Endothelial cell of hepatic sinusoid (primary cell): ENCODE measurements around the gene UBN2.
"Not testable (repeated sequence)": the region's sequence is repeated elsewhere in the genome, so short reads cannot be mapped to it uniquely, and the experiment has no call there.

ENCODE experiments used
- in situ Hi-C: cut with HindIII; loops from 2 replicates; pipeline ENCODE4 v1.10.0; 2017; ENCODE audit warnings: low sequenced_read_pairs

UBN2 gene

DNA sequence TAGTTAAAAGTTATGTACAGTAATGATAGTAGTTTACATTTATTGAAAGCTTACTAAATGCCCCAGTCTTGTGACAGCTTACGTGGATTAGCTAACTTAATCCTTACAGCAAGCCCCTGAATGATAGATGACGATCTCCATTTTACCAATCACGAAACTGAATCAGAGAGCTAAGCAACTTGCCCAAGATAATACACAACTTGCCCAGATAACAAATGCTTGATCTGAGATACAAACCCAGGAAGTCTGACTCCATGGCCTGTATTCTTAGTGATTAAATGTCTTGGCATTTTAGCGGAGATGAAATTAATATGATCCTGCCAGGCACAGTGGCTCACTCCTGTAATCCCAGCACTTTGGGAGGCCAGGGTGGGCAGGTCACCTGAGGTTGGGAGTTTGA, 63.2 kb downstream of the UBN2 start:
- in situ Hi-C loops, result no loop called here

DNA sequence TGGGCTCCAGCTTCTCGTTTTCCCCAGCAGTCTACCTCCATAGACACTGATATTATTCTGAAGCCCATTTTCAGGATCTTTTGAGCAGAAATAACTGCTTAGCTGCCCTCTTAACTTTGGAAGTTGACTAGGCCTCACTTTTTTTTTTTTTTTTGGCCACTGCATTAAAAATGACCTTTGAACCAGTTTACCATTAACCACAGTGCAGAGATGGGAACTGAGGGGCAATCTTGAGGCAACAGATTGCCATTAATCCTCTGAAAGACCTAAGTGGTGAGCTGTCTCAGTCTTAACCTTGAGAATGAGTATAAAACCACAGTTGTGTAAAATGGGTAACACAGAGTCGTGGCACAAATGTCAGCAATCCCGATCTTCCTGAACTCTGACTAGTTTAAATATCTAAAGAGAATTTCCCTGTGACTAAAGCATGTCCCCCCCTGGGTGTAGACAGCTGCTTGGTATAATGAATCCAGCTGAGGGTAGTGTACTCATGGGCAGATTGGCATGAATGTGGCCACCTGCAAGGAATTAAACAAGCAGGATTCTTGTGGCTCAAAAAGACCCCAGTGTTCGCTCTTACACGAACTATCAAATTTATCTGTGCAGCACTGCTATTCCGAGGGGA, 64.0 kb downstream of the UBN2 start:
- in situ Hi-C loops, result no loop called here

DNA sequence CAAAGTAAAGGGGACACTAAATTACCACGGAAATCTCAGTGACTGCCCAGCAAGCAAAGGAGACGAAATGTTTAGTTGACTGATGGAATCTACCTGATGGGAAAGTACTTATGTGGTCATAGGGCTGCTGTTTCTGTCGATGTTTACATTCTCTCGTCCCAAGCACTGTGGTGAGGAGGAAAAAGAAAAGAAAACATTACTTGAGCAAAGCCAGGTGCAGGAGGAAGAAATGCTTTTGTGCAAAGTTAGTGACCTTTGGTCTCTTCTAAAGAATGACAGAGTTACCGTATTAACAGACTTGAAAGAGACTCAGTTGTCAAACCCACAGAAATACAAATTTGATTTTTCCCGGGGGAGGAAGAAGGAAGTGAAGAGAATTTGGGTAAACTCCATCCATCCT, 66.8 kb downstream of the UBN2 start:
- in situ Hi-C loops, result no loop called here

DNA sequence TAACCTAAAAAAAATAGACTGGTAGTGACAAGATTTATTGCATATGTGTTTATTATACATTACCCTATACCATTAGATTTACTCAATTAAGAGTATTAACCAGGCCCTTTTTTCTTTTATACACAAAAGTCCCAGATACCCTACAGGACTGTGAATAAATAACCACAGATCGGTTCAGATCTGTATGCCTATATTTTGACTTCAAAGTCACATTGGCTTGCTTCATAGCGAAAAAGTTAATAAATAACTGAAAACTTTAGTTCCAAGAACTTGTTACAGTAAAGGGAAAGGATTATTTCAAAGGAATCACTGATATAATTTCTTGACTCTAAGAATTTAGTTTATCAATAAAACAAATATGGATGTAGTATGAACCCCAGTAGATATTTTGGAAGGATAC, 68.3 kb downstream of the UBN2 start:
- in situ Hi-C loops, result no loop called here

DNA sequence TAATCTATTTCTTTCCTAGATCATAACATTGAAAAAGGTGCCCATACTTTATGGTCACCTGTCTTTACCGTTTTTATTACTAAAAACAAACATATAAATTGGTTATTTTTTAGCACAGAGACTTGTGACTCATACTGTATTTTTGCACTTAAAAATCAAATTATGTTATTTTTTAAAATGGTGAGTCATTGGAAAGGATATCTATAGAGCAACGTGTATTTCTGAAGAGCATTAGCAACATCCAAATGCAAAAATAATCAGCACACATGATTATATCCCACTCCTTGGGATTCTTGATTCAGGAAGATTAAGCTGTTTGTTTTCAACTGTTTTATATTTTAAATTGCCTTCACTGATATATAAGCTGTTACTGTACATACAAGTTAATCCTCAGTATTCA, 69.4 kb downstream of the UBN2 start:
- in situ Hi-C loops, result no loop called here

DNA sequence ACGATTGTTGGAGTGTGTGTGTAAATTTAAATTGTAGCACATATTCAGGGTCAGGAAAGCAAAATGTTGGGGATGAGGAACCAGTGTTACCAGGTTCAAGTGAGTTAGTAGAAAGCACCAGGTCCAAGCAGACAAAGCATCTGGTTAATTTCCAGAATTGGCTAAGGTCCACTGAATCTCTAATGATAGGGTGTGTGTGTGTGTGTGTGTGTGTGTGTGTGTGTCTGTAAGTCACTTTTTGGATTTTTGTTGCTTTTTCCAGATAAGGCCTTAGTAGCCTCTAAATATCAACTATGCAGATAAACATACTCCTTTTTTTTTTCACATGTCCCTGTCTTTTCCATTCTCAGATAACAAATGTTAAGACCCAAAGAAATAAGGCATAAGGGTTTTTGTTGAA, 73.5 kb downstream of the UBN2 start:
- in situ Hi-C loops, result no loop called here

DNA sequence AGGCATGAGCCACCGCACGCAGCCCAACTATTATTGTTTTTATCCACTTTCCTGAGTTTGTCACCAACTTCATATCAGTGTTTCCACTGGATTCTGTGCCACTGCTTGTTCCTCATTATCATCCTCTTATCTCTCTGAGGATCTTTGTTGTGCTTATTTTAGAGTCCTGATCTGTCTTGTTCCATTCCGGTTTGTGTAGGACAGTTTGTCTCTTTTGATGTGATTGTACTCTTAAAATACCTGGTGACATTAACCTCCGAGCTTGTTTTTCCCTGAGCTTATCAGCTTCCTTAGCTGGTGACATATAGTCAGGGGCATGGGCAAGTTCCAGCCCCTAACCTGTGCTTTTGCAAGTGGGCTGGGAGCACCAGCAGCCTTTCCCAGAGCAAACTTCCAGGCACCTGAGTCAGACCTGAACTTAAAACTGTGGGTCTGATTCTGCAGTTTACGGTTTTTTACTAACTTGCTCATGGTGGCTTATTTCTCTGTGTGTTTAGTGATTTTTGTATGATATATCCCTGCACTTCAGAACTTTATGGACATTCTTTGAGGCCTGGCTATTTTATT, 87.0 kb downstream of the UBN2 start:
- in situ Hi-C loops, result no loop called here

DNA sequence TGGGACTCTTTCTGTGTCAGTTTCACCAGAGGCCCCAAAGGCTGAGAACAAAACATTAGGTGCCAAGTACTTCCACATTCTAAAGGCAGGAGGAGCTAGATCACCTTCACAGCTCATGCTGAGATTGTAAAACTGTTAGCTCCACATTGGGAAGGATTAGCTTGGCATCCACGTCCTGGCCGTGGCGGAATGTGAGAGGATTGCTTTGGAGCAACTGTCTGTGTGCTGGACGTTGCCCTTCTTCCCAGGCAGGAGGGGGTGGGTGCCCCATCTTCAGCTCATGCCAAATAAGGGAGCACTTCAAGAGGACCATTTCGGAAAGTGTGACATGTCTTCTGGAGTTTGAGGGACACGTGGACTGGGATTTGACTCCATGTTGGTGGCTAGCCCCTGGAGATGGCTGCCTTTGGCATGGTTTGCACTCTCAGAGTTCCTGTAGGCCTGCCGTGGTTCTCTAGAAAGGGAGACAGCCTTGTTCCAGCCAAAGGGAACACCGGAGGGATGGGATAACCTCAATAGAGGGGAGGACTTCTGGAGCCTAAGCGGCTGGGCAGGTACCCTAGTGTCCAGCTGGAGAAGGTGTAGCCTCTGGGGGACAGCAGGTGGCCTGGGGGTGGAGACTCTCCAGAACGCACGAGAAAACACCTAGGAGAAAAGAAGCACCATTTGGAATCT, 90.2 kb downstream of the UBN2 start:
- in situ Hi-C loops, result no loop called here

DNA sequence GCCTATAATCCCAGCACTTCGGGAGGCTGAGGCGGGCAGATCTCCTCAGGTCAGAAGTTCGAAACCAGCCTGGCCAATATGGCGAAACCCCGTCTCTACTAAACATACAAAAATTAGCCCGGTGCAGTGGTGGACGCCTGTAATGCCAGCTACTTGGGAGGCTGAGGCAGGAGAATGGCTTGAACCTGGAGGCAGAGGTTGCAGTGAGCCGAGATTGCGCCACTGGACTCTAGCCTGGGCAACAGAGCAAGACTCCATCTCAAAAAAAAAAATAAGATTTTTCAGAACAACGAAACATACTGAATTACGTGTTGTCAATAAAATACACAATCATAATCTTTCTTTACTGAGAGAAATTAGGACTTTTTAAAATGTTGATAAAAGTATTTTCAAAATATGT, 93.7 kb downstream of the UBN2 start:
- in situ Hi-C loops, result not testable (repeated sequence)

DNA sequence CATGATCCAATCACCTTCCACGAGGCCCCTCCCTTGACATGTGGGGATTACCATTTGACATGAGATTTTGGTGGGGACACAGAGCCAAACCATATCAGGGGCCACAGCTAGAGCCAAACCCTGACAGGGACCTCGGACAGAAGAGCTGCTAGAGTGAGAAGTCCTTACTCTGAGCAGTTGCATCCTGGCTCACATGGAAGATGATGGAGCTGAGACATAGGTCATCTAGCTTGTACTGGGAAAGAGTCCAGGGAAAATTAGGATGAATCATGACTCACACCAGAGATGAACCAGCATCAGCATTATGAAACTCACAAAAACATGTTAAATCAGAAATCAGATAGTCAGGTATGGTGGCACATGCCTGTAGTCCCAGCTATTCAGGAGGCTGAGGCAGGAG, 97.3 kb downstream of the UBN2 start:
- in situ Hi-C loops, result no loop called here

DNA sequence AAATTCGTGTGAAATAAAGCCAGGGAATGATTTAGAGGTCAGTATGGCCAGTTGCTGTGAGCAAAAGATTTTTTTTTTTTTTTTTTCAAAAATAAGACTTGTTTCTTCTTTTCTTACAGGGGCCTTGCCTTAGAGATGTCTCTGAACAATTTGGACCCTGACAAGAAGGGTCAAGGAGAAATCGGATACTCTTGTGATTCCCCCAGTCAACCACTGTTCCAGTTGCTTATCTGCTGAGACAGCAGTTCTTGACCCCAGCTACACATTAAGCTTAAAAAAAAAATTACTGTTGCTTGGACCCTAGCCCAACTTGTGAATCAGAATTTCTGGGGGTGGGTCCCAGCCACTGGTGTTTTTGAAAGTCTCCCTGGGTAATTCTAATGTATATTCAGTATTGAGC, 98.1 kb downstream of the UBN2 start:
- in situ Hi-C loops, result no loop called here

DNA sequence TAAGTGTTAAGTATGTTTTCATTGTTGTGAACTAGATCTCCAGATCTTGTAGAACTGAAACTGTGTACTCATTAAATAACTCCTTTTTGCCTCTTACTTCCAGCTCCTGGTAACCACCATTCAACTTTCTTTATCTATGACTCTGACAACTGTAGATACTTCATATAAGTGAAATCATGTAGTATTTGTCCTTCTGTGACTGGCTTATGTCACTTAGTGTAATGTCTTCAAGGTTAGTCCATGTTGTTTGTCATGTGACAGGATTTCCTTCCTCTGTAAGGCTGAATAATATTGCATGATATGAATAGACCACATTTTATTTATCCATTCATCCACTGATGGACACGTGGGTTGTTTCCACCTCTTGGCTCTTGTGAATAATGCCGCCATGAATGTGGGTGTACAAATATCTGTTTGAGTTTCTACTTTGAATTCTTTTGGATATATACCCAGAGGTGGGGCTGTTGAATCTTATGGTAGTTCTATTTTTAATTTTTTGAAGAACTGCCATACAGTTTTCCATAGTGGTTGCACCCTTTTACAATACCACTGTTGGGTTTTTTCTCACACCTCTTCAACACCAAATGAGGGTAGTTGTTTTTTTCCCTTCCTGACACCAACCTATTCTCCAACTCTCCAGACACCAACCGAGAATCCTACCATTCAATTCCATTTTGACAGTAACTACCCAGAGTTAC, 99.4 kb downstream of the UBN2 start:
- in situ Hi-C loops, result no loop called here

DNA sequence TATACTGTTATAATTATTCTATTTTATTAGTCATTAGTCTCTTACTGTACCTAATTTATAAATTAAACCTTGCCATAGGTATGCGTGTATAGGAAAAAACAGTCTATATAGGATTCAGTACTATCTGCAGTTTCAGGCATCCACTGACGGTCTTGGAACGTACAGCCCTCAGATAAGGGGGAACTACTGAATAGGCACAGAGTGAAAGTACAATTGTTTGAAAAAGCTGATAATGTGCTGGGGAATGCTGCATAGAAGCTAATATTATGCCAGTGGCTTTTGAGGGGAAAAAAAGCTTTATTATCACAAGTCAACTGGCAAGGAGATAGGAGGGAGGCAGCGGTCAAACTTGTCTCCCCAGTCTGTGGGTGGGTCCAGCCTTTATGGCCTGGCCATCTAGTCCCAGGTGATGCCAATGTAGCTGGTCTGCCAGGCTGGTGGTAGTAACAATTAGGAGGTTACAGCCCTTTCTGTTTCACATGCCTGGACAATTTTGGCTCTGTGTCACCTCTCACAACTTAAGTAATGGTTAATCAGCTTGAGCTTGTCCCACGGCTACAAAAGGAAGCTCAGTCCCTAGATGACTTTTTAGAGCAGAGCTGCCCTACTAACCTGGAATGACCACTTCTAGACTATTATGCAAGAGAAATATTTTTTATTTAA, 101.8 kb downstream of the UBN2 start:
- in situ Hi-C loops, result no loop called here

DNA sequence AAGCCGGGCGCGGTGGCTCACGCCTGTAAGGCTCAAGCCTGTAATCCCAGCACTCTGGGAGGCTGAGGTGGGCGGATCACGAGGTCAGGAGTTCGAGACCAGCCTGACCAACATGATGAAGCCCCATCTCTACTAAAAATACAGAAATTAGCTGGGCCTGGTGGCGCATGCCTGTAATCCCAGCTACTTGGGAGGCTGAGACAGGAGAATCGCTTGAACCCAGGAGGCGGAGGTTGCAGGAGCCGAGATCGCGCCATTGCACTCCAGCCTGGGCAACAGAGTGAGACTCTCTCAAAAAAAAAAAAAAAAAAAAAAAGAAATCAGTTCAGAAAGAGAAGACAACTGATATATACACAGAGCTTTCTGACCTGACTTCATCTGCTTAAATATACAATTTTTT, 102.4 kb downstream of the UBN2 start:
- in situ Hi-C loops, result not testable (repeated sequence)

DNA sequence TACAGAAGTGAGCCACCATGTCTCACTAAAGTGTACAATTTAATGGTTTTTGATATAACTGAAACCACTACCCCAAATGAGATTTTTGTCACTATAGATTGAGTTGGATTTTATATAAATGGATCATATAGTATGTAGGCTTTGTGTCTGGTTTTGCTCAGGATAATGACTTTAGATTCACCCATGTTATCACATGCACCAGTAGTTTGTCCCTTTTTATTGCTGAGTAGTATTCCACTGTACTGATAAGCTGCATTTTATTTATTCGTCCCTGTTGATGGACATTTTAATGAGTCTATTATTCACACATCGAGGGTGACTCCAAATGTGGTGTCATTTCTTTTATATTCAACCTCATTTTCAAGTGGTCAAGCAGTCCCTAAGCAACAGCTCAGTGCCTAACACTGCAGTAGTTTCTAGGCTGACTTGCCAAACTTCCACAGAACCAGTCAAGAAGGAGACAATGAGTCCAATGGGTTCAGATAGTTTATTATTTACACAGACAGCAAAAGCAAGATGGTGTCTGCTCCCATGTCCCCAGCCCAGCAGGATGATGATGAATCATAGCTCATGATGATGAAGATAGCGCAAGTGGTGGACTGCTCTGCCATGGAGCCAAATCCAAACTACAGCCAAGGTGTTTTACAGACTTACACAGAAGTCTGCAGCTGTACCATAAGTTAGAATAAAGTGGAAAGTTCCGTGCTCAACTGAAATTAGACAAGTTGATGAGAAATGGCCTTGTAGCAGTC, 103.5 kb downstream of the UBN2 start:
- in situ Hi-C loops, result no loop called here

DNA sequence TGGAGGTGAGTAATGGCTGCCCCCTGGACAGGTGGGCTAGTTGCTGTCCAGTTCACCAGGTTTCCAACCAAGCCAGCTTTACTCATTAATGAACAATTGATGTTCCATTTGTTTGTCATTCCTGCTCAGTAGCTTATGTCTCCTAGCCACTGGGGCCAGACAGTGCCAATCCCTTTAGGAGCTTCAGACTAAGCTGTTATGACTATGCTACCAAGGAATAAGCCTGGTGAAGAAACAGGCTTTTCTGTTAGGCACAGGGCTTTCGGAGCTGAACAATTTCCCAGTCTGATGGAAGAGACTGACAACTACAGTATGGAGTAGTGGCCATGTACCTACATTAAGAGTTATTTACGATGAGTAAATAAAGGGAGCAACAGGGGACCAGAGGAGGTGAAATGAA, 108.0 kb downstream of the UBN2 start:
- in situ Hi-C loops, result no loop called here

DNA sequence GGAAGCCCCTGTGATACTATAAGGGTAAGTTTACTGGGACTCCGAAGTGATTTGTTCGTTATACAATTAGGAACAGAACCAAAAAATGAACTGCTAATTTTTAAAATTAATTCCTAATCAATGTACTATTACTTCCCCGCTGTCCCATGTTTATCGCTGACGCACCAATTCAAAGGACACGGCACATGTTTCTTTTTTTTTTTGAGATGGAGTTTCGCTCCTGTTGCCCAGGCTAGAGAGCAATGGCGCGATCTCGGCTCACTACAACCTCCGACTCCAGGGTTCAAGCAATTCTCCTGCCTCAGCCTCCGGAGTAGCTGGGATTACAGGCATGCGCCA, 108.6 kb downstream of the UBN2 start:
- in situ Hi-C loops, result no loop called here

DNA sequence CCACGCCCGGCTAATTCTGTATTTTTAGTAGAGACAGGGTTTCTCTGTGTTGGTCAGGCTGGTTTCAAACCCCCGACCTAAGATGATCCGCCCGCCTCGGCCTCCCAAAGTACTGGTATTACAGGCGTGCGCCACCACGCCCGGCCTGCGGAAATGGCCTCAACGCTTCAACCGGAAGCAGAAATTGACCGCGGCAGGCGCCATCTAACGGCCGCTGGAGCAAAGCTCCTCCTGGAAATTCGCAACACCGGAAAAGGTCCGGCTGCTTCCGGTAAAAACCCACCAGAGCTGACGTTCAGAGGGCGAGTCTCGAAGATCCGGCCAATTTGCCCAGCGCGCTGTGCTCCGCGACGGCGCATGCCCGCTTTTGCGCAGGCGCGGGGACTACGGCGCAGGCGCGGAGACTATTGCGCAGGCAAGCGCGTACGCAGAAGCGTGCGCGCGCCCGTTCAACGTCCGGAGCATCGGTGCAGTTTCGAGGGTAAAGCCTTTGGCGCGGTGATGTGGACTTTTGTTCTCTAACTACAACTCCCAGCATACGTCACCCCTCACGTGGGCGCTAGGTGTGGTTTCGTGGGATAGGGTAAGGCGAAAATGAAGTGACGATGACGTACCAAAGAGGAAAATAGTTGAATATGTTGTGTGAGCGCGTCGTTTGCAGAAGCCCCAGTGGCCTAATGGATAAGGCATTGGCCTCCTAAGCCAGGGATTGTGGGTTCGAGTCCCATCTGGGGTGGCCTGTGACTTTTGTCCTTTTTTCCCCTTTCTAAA, 109.2 kb downstream of the UBN2 start:
- in situ Hi-C loops, result no loop called here

DNA sequence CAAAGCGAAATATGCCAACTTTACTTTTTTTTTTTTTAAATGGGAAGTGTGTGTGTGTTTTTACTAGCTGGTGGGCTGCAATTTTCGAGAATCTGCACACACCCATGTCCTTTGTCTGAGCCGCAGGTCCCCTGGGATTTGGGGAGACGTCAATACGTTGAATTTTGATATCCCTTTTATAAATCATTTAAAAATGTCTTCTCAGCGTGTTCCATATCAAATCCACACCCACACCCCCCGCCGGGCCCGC, 109.7 kb downstream of the UBN2 start:
- in situ Hi-C loops, result no loop called here

DNA sequence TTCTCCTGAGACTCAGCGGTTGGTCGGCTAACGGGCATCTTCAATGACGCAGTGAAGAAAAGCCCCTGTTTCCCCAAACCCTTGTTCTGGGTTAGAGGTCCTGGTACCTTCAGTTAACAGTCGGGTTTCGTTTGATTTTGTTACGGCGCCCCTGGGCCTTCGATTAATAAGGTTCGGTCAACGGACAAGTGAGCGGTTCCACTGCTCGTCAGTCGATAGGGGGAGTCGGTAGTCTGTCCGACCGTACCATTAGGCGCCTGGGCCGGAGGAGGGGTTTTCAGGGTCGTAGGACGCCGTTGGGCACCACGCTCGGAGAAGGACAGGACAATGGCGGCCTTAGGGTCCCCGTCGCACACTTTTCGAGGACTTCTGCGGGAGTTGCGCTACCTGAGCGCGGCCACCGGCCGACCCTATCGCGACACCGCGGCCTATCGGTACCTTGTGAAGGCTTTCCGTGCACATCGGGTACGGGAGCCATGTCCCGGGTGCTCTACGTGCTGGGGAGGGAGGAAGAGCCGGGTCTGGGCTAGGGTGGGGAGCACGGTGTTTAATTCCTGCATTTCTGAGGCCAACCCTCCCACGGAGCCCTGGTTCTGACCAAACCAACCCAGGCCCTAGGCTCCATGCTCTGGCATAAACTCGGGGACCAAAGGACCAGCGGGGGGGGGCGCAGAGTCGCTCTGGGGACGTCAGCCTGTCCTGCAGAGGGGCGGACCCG, 110.2 kb downstream of the UBN2 start, which contains the start of gene FMC1:
Gene FMC1, plus strand, starts transcription at position 280 of the 718 bp plus-strand sequence. Its CDS starts 48 bp downstream, at position 328.
- in situ Hi-C loops, result no loop called here
